Measurements from ENCODE around the gene AGXT.

Gene AGXT

GRCh38 chr2:240878341-240878936, 9.8 kb downstream of the AGXT start:
- Histone ChIP-seq H3K36me3 (ENCODE audit: insufficient read depth, low read length) (no peaks in the 10 kb centered on the region), H3K4me3 (ENCODE audit: low read depth, low read length) (no peak overlapping the region), H3K27me3 (ENCODE audit: insufficient read depth, low read length) (peaks cover 5% of the 10 kb centered on the region; the same call in 1 of the 2 replicates), H3K4me1 (ENCODE audit: control insufficient read depth, insufficient read depth, low read length, unreplicated experiment) (no peaks in the 10 kb centered on the region), H3K27ac (ENCODE audit: low read depth, low read length) (no peak overlapping the region), H3K79me2 (ENCODE audit: control insufficient read depth, insufficient read depth, low read length, unreplicated experiment) (no peaks in the 10 kb centered on the region), H2AFZ (ENCODE audit: low read length, unreplicated experiment) (no peak overlapping the region)

- H3K79me2 ChIP-seq (ENCODE audit: control insufficient read depth, insufficient read depth, low read length, unreplicated experiment), result no peaks in the 10 kb centered on the region
- no peak overlapping the region for H2AFZ ChIP-seq (ENCODE audit: low read length, unreplicated experiment)
- H3K27me3 ChIP-seq (ENCODE audit: insufficient read depth, low read length), result peaks cover 5% of the 10 kb centered on the region; the same call in 1 of the 2 replicates
- H3K36me3 ChIP-seq (ENCODE audit: insufficient read depth, low read length), result no peaks in the 10 kb centered on the region
- H3K4me3 ChIP-seq (ENCODE audit: low read depth, low read length), result no peak overlapping the region
- no peak overlapping the region for H3K27ac ChIP-seq (ENCODE audit: low read depth, low read length)
- no peaks in the 10 kb centered on the region for H3K4me1 ChIP-seq (ENCODE audit: control insufficient read depth, insufficient read depth, low read length, unreplicated experiment)
Measured at GRCh38 chr2:240879105-240879504, 10.5 kb downstream of the AGXT start.

- Histone ChIP-seq H3K27me3 (ENCODE audit: insufficient read depth, low read length) (peaks cover 5% of the 10 kb centered on the region; the same call in 1 of the 2 replicates), H3K27ac (ENCODE audit: low read depth, low read length) (no peak overlapping the region)
Measured at GRCh38 chr2:240881913-240882312, 13.3 kb downstream of the AGXT start.

GRCh38 chr2:240884221-240884620, 15.6 kb downstream of the AGXT start:
- H2AFZ ChIP-seq (ENCODE audit: low read length, unreplicated experiment), result no peak overlapping the region
- no peaks in the 10 kb centered on the region for H3K4me1 ChIP-seq (ENCODE audit: control insufficient read depth, insufficient read depth, low read length, unreplicated experiment)
- no peaks in the 10 kb centered on the region for H3K79me2 ChIP-seq (ENCODE audit: control insufficient read depth, insufficient read depth, low read length, unreplicated experiment)
- H3K4me3 ChIP-seq (ENCODE audit: low read depth, low read length), result no peak overlapping the region
- peaks cover 5% of the 10 kb centered on the region; the same call in 1 of the 2 replicates for H3K27me3 ChIP-seq (ENCODE audit: insufficient read depth, low read length)
- no peak overlapping the region for H3K27ac ChIP-seq (ENCODE audit: low read depth, low read length)
- H3K36me3 ChIP-seq (ENCODE audit: insufficient read depth, low read length), result no peaks in the 10 kb centered on the region

More at GRCh38 chr2:240881913-240882312, 13.3 kb downstream of the AGXT start:
- Histone ChIP-seq H3K4me1 (ENCODE audit: control insufficient read depth, insufficient read depth, low read length, unreplicated experiment) (no peaks in the 10 kb centered on the region), H3K79me2 (ENCODE audit: control insufficient read depth, insufficient read depth, low read length, unreplicated experiment) (no peaks in the 10 kb centered on the region), H3K4me3 (ENCODE audit: low read depth, low read length) (no peak overlapping the region), H2AFZ (ENCODE audit: low read length, unreplicated experiment) (no peak overlapping the region), H3K36me3 (ENCODE audit: insufficient read depth, low read length) (no peaks in the 10 kb centered on the region)

GRCh38 chr2:240884745-240885144, 16.1 kb downstream of the AGXT start:
- no peak overlapping the region for H2AFZ ChIP-seq (ENCODE audit: low read length, unreplicated experiment)
- H3K4me3 ChIP-seq (ENCODE audit: low read depth, low read length), result no peak overlapping the region
- H3K79me2 ChIP-seq (ENCODE audit: control insufficient read depth, insufficient read depth, low read length, unreplicated experiment), result no peaks in the 10 kb centered on the region
- H3K36me3 ChIP-seq (ENCODE audit: insufficient read depth, low read length), result no peaks in the 10 kb centered on the region
- no peaks in the 10 kb centered on the region for H3K4me1 ChIP-seq (ENCODE audit: control insufficient read depth, insufficient read depth, low read length, unreplicated experiment)
- no peak overlapping the region for H3K27ac ChIP-seq (ENCODE audit: low read depth, low read length)
- peaks cover 5% of the 10 kb centered on the region; the same call in 1 of the 2 replicates for H3K27me3 ChIP-seq (ENCODE audit: insufficient read depth, low read length)

- Histone ChIP-seq H3K27ac (ENCODE audit: low read depth, low read length) (no peak overlapping the region), H3K27me3 (ENCODE audit: insufficient read depth, low read length) (peaks cover 5% of the 10 kb centered on the region; the same call in 1 of the 2 replicates), H3K36me3 (ENCODE audit: insufficient read depth, low read length) (no peaks in the 10 kb centered on the region), H3K4me1 (ENCODE audit: control insufficient read depth, insufficient read depth, low read length, unreplicated experiment) (no peaks in the 10 kb centered on the region), H3K79me2 (ENCODE audit: control insufficient read depth, insufficient read depth, low read length, unreplicated experiment) (no peaks in the 10 kb centered on the region), H3K4me3 (ENCODE audit: low read depth, low read length) (no peak overlapping the region), H2AFZ (ENCODE audit: low read length, unreplicated experiment) (no peak overlapping the region)
Measured at GRCh38 chr2:240885566-240885965, 16.9 kb downstream of the AGXT start.

- no peaks in the 10 kb centered on the region for H3K4me1 ChIP-seq (ENCODE audit: control insufficient read depth, insufficient read depth, low read length, unreplicated experiment)
- H2AFZ ChIP-seq (ENCODE audit: low read length, unreplicated experiment), result no peak overlapping the region
- H3K27me3 ChIP-seq (ENCODE audit: insufficient read depth, low read length), result peaks cover 2% of the 10 kb centered on the region; the same call in 1 of the 2 replicates
- no peak overlapping the region for H3K4me3 ChIP-seq (ENCODE audit: low read depth, low read length)
- H3K27ac ChIP-seq (ENCODE audit: low read depth, low read length), result no peak overlapping the region
- no peaks in the 10 kb centered on the region for H3K79me2 ChIP-seq (ENCODE audit: control insufficient read depth, insufficient read depth, low read length, unreplicated experiment)
- H3K36me3 ChIP-seq (ENCODE audit: insufficient read depth, low read length), result no peaks in the 10 kb centered on the region
Measured at GRCh38 chr2:240886023-240886565, 17.5 kb downstream of the AGXT start.

GRCh38 chr2:240886678-240887609, 18.3 kb downstream of the AGXT start:
- Histone ChIP-seq H2AFZ (ENCODE audit: low read length, unreplicated experiment) (no peak overlapping the region), H3K36me3 (ENCODE audit: insufficient read depth, low read length) (no peaks in the 10 kb centered on the region), H3K79me2 (ENCODE audit: control insufficient read depth, insufficient read depth, low read length, unreplicated experiment) (no peaks in the 10 kb centered on the region), H3K27ac (ENCODE audit: low read depth, low read length) (no peak overlapping the region), H3K4me3 (ENCODE audit: low read depth, low read length) (no peak overlapping the region), H3K27me3 (ENCODE audit: insufficient read depth, low read length) (no peaks in the 10 kb centered on the region), H3K4me1 (ENCODE audit: control insufficient read depth, insufficient read depth, low read length, unreplicated experiment) (no peaks in the 10 kb centered on the region)

- Histone ChIP-seq H3K27ac (ENCODE audit: low read depth, low read length) (no peak overlapping the region), H3K27me3 (ENCODE audit: insufficient read depth, low read length) (no peaks in the 10 kb centered on the region), H2AFZ (ENCODE audit: low read length, unreplicated experiment) (no peak overlapping the region), H3K36me3 (ENCODE audit: insufficient read depth, low read length) (no peaks in the 10 kb centered on the region), H3K4me1 (ENCODE audit: control insufficient read depth, insufficient read depth, low read length, unreplicated experiment) (no peaks in the 10 kb centered on the region), H3K79me2 (ENCODE audit: control insufficient read depth, insufficient read depth, low read length, unreplicated experiment) (no peaks in the 10 kb centered on the region), H3K4me3 (ENCODE audit: low read depth, low read length) (no peak overlapping the region)
Measured at GRCh38 chr2:240887631-240888030, 19.0 kb downstream of the AGXT start.

- H3K4me1 ChIP-seq (ENCODE audit: control insufficient read depth, insufficient read depth, low read length, unreplicated experiment), result peaks cover 2% of the 10 kb centered on the region
- H3K36me3 ChIP-seq (ENCODE audit: insufficient read depth, low read length), result no peaks in the 10 kb centered on the region
- H3K27me3 ChIP-seq (ENCODE audit: insufficient read depth, low read length), result no peaks in the 10 kb centered on the region
- H3K79me2 ChIP-seq (ENCODE audit: control insufficient read depth, insufficient read depth, low read length, unreplicated experiment), result no peaks in the 10 kb centered on the region
- no peak overlapping the region for H2AFZ ChIP-seq (ENCODE audit: low read length, unreplicated experiment)
- no peak overlapping the region for H3K27ac ChIP-seq (ENCODE audit: low read depth, low read length)
- H3K4me3 ChIP-seq (ENCODE audit: low read depth, low read length), result no peak overlapping the region
Measured at GRCh38 chr2:240888130-240888889, 19.7 kb downstream of the AGXT start.
